ENCODE data around the gene HOXD4. TPM values are rescaled to one million over a fixed set of nuclear protein-coding genes. Genes with fewer than 3 reads are reported as not detected.
A peak's percentile ranks its signal among the peaks of the same experiment; 100 is the strongest.

The HOXD4 gene
- total and polyA plus RNA-seq, 2 donors = 2.0 to 4.0 TPM

DNA sequence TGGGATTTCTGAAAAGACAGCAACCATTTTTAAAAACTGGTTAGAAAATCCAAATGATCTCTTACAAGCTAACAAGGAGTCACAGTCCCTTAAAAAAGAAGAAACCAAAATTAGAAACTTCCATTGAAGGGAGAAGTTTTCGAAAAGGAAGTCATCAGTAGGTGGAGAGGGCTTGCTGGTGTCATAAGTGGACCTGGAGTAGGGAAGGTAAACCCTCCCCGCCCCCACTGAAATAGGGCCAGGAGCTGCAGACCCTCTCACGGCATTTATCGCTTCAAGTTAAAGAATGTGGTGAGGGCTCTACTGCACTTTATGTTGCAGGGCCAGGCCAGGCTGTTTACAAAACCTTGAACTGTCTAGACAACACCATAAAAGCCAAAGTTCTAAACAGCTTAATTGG is 41.4 kb upstream of the HOXD4 start:
- no peak overlapping the region for H3K27ac ChIP-seq (ENCODE audit: low read depth)
- DNase-seq (ENCODE audit: extremely low spot score) = no peak
- no peaks in the 10 kb centered on the region for H3K36me3 ChIP-seq (ENCODE audit: insufficient read depth)
- H3K4me3 ChIP-seq (ENCODE audit: low read depth, low read length) = no peak overlapping the region
- 82% methylated on average over 4 of the region's 4 CpGs for WGBS
- no peaks in the 10 kb centered on the region for H3K4me1 ChIP-seq (ENCODE audit: insufficient read depth)

- Histone ChIP-seq H3K36me3 (ENCODE audit: insufficient read depth) (no peaks in the 10 kb centered on the region), H3K27ac (ENCODE audit: low read depth) (no peak overlapping the region), H3K4me3 (ENCODE audit: low read depth, low read length) (no peak overlapping the region), H3K4me1 (ENCODE audit: insufficient read depth) (no peaks in the 10 kb centered on the region)
- no peak for DNase-seq (ENCODE audit: extremely low spot score)
- 64% methylated on average over 7 of the region's 7 CpGs for WGBS
Measured at GRCh38 chr2:176110415-176111308, 40.7 kb upstream of the HOXD4 start.

GRCh38 chr2:176111309-176111663 is 40.1 kb upstream of the HOXD4 start:
- Histone ChIP-seq H3K36me3 (ENCODE audit: insufficient read depth) (no peaks in the 10 kb centered on the region), H3K4me1 (ENCODE audit: insufficient read depth) (no peaks in the 10 kb centered on the region), H3K27ac (ENCODE audit: low read depth) (no peak overlapping the region), H3K4me3 (ENCODE audit: low read depth, low read length) (no peak overlapping the region)
- WGBS = 31% methylated on average over 16 of the region's 16 CpGs
- no peak for DNase-seq (ENCODE audit: extremely low spot score)

DNA sequence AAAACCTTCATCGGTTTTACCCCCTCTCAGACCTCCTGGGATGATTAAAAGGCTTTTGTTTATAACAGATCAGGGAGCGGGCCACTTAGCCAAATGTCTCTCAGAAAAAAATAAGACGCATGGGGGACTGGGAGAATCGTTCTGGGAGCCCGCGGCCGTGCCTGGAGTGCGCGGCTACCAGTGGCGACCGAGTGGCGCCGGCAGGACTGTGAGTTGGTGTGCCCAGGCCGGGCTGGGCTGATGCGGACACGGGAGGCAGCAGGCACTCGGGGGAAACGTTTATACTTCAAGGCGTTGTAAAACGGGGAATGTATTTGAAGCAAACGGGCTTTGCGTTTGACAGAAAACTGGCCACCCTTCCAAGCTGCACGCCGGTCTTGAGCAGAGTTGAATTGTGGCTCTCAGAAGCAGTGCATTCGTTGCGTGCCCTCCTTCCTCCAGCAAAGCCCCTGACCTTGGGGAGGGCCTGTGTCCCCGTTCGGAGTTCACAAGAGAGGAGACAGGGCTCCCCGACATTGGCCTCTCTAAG is 39.4 kb upstream of the HOXD4 start:
- 37% methylated on average over 29 of the region's 29 CpGs for WGBS
- Histone ChIP-seq H3K36me3 (ENCODE audit: insufficient read depth) (no peaks in the 10 kb centered on the region), H3K4me1 (ENCODE audit: insufficient read depth) (no peaks in the 10 kb centered on the region), H3K4me3 (ENCODE audit: low read depth, low read length) (no peak overlapping the region), H3K27ac (ENCODE audit: low read depth) (no peak overlapping the region)
- DNase-seq (ENCODE audit: extremely low spot score) = no peak

GRCh38 chr2:176112375-176113302 is 38.7 kb upstream of the HOXD4 start:
- Histone ChIP-seq H3K4me1 (ENCODE audit: insufficient read depth) (no peaks in the 10 kb centered on the region), H3K27ac (ENCODE audit: low read depth) (no peak overlapping the region), H3K36me3 (ENCODE audit: insufficient read depth) (no peaks in the 10 kb centered on the region), H3K4me3 (ENCODE audit: low read depth, low read length) (no peak overlapping the region)
- WGBS = 66% methylated on average over 40 of the region's 40 CpGs
- DNase-seq (ENCODE audit: extremely low spot score) = no peak

- Histone ChIP-seq H3K36me3 (ENCODE audit: insufficient read depth) (no peaks in the 10 kb centered on the region), H3K27ac (ENCODE audit: low read depth) (no peak overlapping the region), H3K4me1 (ENCODE audit: insufficient read depth) (no peaks in the 10 kb centered on the region), H3K4me3 (ENCODE audit: low read depth, low read length) (no peak overlapping the region)
- DNase-seq (ENCODE audit: extremely low spot score) = no peak
- 76% methylated on average over 26 of the region's 26 CpGs for WGBS
Measured at GRCh38 chr2:176114120-176114929, 37.0 kb upstream of the HOXD4 start.

DNA sequence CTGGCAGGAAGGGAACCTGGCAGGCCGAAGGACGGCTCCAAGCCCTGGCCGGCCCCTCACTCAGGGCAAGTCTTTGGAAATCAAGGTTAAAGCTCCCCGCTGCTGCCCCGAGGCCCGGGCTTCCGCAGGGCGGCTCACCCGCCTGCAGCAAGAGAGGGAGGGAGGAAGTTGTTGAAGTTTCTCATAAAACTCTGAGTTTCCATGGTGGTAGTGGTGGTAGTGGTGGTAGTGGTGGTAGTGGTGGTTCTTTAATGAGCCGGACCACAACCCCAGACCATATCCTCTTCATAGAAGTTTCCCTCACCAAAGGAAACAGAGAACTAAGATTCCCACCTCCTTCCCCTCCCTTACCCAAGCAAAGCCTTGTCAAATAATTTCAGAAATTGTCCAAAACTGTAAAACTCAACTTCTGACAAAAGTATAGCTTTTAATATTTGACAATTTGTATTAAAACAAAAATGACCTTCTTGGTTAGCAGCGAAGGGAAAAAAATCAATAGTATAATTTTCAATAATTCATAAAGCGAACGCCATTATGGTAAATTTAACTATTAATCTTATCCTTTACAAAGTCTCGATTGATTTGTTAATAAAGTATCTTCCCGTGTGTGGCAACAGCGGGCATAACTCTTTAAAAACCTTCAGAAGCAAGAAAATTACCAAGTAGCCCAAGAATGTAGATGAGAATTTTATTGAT is 36.3 kb upstream of the HOXD4 start:
- H3K27ac ChIP-seq (ENCODE audit: low read depth) = no peak overlapping the region
- 83% methylated on average over 16 of the region's 16 CpGs for WGBS
- H3K36me3 ChIP-seq (ENCODE audit: insufficient read depth) = no peaks in the 10 kb centered on the region
- no peak for DNase-seq (ENCODE audit: extremely low spot score)
- H3K4me1 ChIP-seq (ENCODE audit: insufficient read depth) = no peaks in the 10 kb centered on the region
- no peak overlapping the region for H3K4me3 ChIP-seq (ENCODE audit: low read depth, low read length)

GRCh38 chr2:176115883-176116813 is 35.2 kb upstream of the HOXD4 start, which contains the start of gene HOXD10:
TSS of gene HOXD10 (plus strand) at chr2:176116778. CDS start at chr2:176116834, 56 bp downstream.
- Histone ChIP-seq H3K4me1 (ENCODE audit: insufficient read depth) (no peaks in the 10 kb centered on the region), H3K4me3 (ENCODE audit: low read depth, low read length) (peak within 1 kb of the TSS; percentile 1), H3K36me3 (ENCODE audit: insufficient read depth) (no peaks in the 10 kb centered on the region), H3K27ac (ENCODE audit: low read depth) (no peak within 1 kb of the TSS)
- no peak for DNase-seq (ENCODE audit: extremely low spot score)
- 47% methylated on average over 66 of the region's 66 CpGs for WGBS

- Histone ChIP-seq H3K4me3 (ENCODE audit: low read depth, low read length) (peak overlapping the region; percentile 1), H3K36me3 (ENCODE audit: insufficient read depth) (no peaks in the 10 kb centered on the region), H3K4me1 (ENCODE audit: insufficient read depth) (no peaks in the 10 kb centered on the region), H3K27ac (ENCODE audit: low read depth) (no peak overlapping the region)
- WGBS = 68% methylated on average over 40 of the region's 40 CpGs
- DNase-seq (ENCODE audit: extremely low spot score) = no peak
Measured at GRCh38 chr2:176117162-176117822, 34.1 kb upstream of the HOXD4 start.

DNA sequence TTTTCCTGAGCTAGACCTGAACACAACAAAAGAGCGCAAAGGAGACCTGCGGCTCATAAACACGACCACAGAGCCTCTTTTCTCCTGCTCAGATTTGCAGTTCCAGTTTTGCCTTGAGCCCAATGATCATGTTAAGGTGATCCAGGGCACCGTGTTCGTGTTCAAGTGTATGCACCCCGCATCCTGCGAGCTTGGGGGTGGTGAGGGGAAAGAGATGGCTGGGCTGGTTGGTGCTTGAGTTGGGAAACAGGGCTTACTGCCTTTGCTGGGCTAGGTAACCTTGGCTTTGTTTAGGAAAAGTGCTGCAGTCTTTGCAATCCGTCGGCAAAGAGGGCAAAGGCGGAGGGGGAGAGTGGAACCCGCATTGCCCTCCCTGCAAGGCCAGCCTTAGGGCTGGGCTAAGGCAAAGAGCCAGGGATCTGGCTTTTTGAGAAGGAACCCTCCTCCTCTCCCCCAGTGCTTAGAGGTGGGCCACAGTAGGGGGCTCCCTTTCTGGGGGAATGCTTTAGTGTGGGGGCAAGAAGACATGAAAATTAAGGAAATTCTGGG is 33.5 kb upstream of the HOXD4 start:
- 65% methylated on average over 11 of the region's 11 CpGs for WGBS
- no peak overlapping the region for H3K4me3 ChIP-seq (ENCODE audit: low read depth, low read length)
- no peak overlapping the region for H3K27ac ChIP-seq (ENCODE audit: low read depth)
- H3K36me3 ChIP-seq (ENCODE audit: insufficient read depth) = no peaks in the 10 kb centered on the region
- no peak for DNase-seq (ENCODE audit: extremely low spot score)
- H3K4me1 ChIP-seq (ENCODE audit: insufficient read depth) = no peaks in the 10 kb centered on the region

DNA sequence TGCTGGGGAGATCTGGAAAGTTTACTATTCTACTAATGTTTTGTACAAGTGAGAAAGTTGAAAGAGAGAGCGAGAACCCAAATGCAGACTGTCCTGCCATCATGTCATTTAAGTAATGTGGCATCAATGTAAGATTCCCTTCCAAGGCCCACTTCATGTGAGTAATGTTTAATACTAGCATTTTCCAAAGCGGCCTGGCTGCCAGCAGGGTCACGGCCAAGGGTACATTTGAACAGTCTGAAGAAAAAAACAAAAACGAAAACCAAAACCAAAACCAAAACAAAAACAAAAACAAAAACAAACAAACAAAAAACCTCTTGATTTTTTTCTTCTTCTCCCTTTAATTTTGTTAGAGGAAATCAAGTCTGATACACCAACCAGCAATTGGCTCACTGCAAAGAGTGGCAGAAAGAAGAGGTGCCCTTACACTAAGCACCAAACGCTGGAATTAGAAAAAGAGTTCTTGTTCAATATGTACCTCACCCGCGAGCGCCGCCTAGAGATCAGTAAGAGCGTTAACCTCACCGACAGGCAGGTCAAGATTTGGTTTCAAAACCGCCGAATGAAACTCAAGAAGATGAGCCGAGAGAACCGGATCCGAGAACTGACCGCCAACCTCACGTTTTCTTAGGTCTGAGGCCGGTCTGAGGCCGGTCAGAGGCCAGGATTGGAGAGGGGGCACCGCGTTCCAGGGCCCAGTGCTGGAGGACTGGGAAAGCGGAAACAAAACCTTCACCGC is 32.6 kb upstream of the HOXD4 start:
- Histone ChIP-seq H3K36me3 (ENCODE audit: insufficient read depth) (no peaks in the 10 kb centered on the region), H3K4me1 (ENCODE audit: insufficient read depth) (no peaks in the 10 kb centered on the region), H3K27ac (ENCODE audit: low read depth) (no peak overlapping the region), H3K4me3 (ENCODE audit: low read depth, low read length) (no peak overlapping the region)
- WGBS = 64% methylated on average over 24 of the region's 24 CpGs
- DNase-seq (ENCODE audit: extremely low spot score) = no peak
